H1 (cell line): ENCODE measurements around the gene PHACTR1. TPM values are rescaled to one million over a fixed set of nuclear protein-coding genes. Genes with fewer than 3 reads are reported as not detected.

Source experiments
- CTCF ChIA-PET: fragments of 300-600 bp; sonication (Branson Sonifier 250); formaldehyde crosslinking; loops from one replicate; lab custom pipeline; 2021; ENCODE audit not compliant: partially characterized antibody; lab: Charles Lee
- POLR2A ChIA-PET: fragments of 300-600 bp; sonication (Branson Sonifier 250); formaldehyde crosslinking; loops from one replicate; lab custom pipeline; 2021; ENCODE audit warnings: inconsistent platforms; ENCODE audit not compliant: partially characterized antibody; lab: Charles Lee
- DNase-seq, 2 experiments: peaks; one replicate each; pipeline versions ENCODE4 v3.0.0 to v3.0.0-alpha.2; 2010 to 2022; ENCODE audit warnings: low spot score in 2 of 2, low read depth in 1 of 2, mixed read lengths in 1 of 2
- FAIRE-seq: peaks from 2 replicates; lab custom pipeline; 2011; peaks lifted over from hg19 to GRCh38; lab: Jason Lieb, UNC
- H2AFZ ChIP-seq: 2 replicates; pipeline ENCODE4 v1.8.1; 2012; ENCODE audit warnings: low read length, inconsistent platforms
- H2AK5ac ChIP-seq: 2 replicates; pipeline ENCODE4 v1.6.1; 2013; ENCODE audit warnings: low read depth, low read length
- H2BK120ac ChIP-seq: replicated peaks from 2 replicates; pipeline ENCODE3; 2013; ENCODE audit warnings: low read depth, low read length, inconsistent platforms
- H2BK12ac ChIP-seq: 2 replicates; pipeline ENCODE4 v1.6.1; 2013; ENCODE audit warnings: low read depth, low read length
- H2BK15ac ChIP-seq: 2 replicates; pipeline ENCODE4 v1.6.1; 2013; ENCODE audit warnings: low read length
- H2BK20ac ChIP-seq: 2 replicates; pipeline ENCODE4 v1.6.1; 2013; ENCODE audit warnings: low read length
- H2BK5ac ChIP-seq: 2 replicates; pipeline ENCODE4 v1.6.1; 2013; ENCODE audit warnings: low read depth, low read length
- H3K14ac ChIP-seq: 2 replicates; pipeline ENCODE4 v1.6.1; 2013; ENCODE audit warnings: inconsistent platforms; ENCODE audit not compliant: insufficient read length
- H3K18ac ChIP-seq: 2 replicates; pipeline ENCODE4 v1.6.1; 2013; ENCODE audit warnings: low read length; ENCODE audit errors: extremely low read depth
- H3K23ac ChIP-seq: 2 replicates; pipeline ENCODE4 v1.6.1; 2013; ENCODE audit warnings: inconsistent platforms; ENCODE audit not compliant: insufficient read length
- H3K23me2 ChIP-seq: 2 replicates; pipeline ENCODE4 v1.6.1; 2013; ENCODE audit warnings: low read depth, low read length
- H3K27ac ChIP-seq: 2 replicates; pipeline ENCODE4 v1.6.1; 2011; ENCODE audit warnings: low read depth, low read length, inconsistent platforms
- H3K27me3 ChIP-seq, 4 experiments: replicated peaks in 1 of 4; 1 replicate in 1 of 4; 2 replicates in 3 of 4; pipeline versions ENCODE4 v1.6.1 to v1.8.1; 2011 to 2013; ENCODE audit warnings: low read length in 3 of 4, mild to moderate bottlenecking in 3 of 4, inconsistent platforms in 2 of 4, mixed read lengths in 2 of 4, moderate library complexity in 1 of 4; ENCODE audit not compliant: control insufficient read depth in 3 of 4, insufficient read depth in 3 of 4; ENCODE audit errors: extremely low read depth in 1 of 4
- H3K36me3 ChIP-seq, 4 experiments: 2 replicates each; pipeline versions ENCODE4 v1.6.1 to v1.8.1; 2011 to 2013; ENCODE audit warnings: mild to moderate bottlenecking in 4 of 4, low read length in 3 of 4, moderate library complexity in 2 of 4, control low read depth in 1 of 4, inconsistent platforms in 1 of 4; ENCODE audit not compliant: insufficient read depth in 4 of 4, control insufficient read depth in 2 of 4
- H3K4ac ChIP-seq: replicated peaks from 2 replicates; pipeline ENCODE3; 2013; ENCODE audit warnings: low read length, low read depth, mixed read lengths, inconsistent platforms; ENCODE audit not compliant: insufficient read length
- H3K4me1 ChIP-seq, 4 experiments: replicated peaks in 1 of 4; 1 replicate in 1 of 4; 2 replicates in 3 of 4; pipeline versions ENCODE4 v1.6.1 to v1.8.1; 2011 to 2013; ENCODE audit warnings: low read length in 3 of 4, inconsistent platforms in 2 of 4, mixed read lengths in 1 of 4; ENCODE audit not compliant: insufficient read depth in 4 of 4, control insufficient read depth in 3 of 4
- H3K4me2 ChIP-seq, 2 experiments: 2 replicates each; pipeline versions ENCODE4 v1.6.1 to v1.8.1; 2011 to 2013; ENCODE audit warnings: low read depth in 2 of 2, low read length in 2 of 2, control low read depth in 1 of 2, inconsistent platforms in 1 of 2, mild to moderate bottlenecking in 1 of 2; ENCODE audit not compliant: insufficient read depth in 1 of 2
- H3K4me3 ChIP-seq, 4 experiments: fragments of 200-600, 300-600 bp in 1 of 4; sonication (generic), shearing (Covaris generic), sonication (Bioruptor Twin) in 1 of 4; 2 replicates each; pipeline versions ENCODE4 v1.5.1 to v1.8.1; 2011 to 2016; ENCODE audit warnings: low read length in 4 of 4, low read depth in 3 of 4, control low read depth in 2 of 4, inconsistent platforms in 2 of 4, mild to moderate bottlenecking in 2 of 4, mixed read lengths in 1 of 4, moderate library complexity in 1 of 4; ENCODE audit not compliant: insufficient read depth in 2 of 4; ENCODE audit errors: extremely low read depth in 1 of 4
- H3K56ac ChIP-seq: replicated peaks from 2 replicates; pipeline ENCODE3; 2013; ENCODE audit warnings: low read depth, mild to moderate bottlenecking, mixed read lengths, low read length, inconsistent platforms; ENCODE audit not compliant: insufficient read length
- H3K79me1 ChIP-seq: 2 replicates; pipeline ENCODE4 v1.6.1; 2013; ENCODE audit warnings: low read depth, low read length, control low read depth
- H3K79me2 ChIP-seq, 2 experiments: 2 replicates each; pipeline versions ENCODE4 v1.6.1 to v1.8.1; 2012 to 2013; ENCODE audit warnings: low read length in 2 of 2, mild to moderate bottlenecking in 2 of 2, inconsistent platforms in 1 of 2; ENCODE audit not compliant: insufficient read depth in 2 of 2, control insufficient read depth in 1 of 2
- H3K9ac ChIP-seq, 4 experiments: replicated peaks in 1 of 4; 1 replicate in 1 of 4; 2 replicates in 3 of 4; pipeline versions ENCODE4 v1.6.1 to v1.8.1; 2011 to 2013; ENCODE audit warnings: low read depth in 3 of 4, low read length in 3 of 4, control low read depth in 2 of 4, mild to moderate bottlenecking in 2 of 4, moderate library complexity in 2 of 4, inconsistent platforms in 1 of 4; ENCODE audit errors: extremely low read depth in 1 of 4
- H3K9me3 ChIP-seq, 2 experiments: 2 replicates each; pipeline versions ENCODE4 v1.6.1 to v1.8.1; 2012 to 2013; ENCODE audit warnings: mild to moderate bottlenecking in 2 of 2, moderate library complexity in 2 of 2, control low read depth in 1 of 2, inconsistent platforms in 1 of 2, low read depth in 1 of 2, low read length in 1 of 2, mixed read lengths in 1 of 2; ENCODE audit not compliant: insufficient read depth in 2 of 2
- H4K20me1 ChIP-seq, 2 experiments: replicated peaks in 1 of 2; 2 replicates each; pipeline versions ENCODE3 to v1.8.1; 2011 to 2013; ENCODE audit warnings: inconsistent platforms in 2 of 2, low read length in 2 of 2, mild to moderate bottlenecking in 1 of 2; ENCODE audit not compliant: insufficient read depth in 2 of 2, control insufficient read depth in 1 of 2
- H4K5ac ChIP-seq: 2 replicates; pipeline ENCODE4 v1.6.1; 2013; ENCODE audit warnings: low read length, low read depth, mixed read lengths, inconsistent platforms; ENCODE audit not compliant: insufficient read length
- H4K8ac ChIP-seq: 2 replicates; pipeline ENCODE4 v1.8.0; 2013; ENCODE audit warnings: mild to moderate bottlenecking, moderate library complexity, low read length, inconsistent platforms; ENCODE audit not compliant: insufficient read depth; ENCODE audit errors: extremely low read depth
- H4K91ac ChIP-seq: replicated peaks from 2 replicates; pipeline ENCODE3; 2013; ENCODE audit warnings: low read length, mixed read lengths, inconsistent platforms; ENCODE audit not compliant: insufficient read length
- ATF3 ChIP-seq: IDR thresholded peaks from 2 replicates; pipeline ENCODE4 v1.6.1; 2011; ENCODE audit warnings: low read depth, mild to moderate bottlenecking, low read length; ENCODE audit not compliant: insufficient read depth
- BRCA1 ChIP-seq: IDR thresholded peaks from 2 replicates; pipeline ENCODE4 v1.6.1; 2012; ENCODE audit warnings: low read depth, low read length, improper control_type of control experiment
- CBX8 ChIP-seq: fragments of 300-800, 300-1000 bp; sonication (generic); IDR thresholded peaks from 2 replicates; pipeline ENCODE4 v1.7.1; 2016; ENCODE audit warnings: low read depth, low read length, borderline replicate concordance
- CHD1 ChIP-seq: IDR thresholded peaks from 2 replicates; pipeline ENCODE4 v1.6.1; 2012; ENCODE audit warnings: low read depth, low read length, improper control_type of control experiment
- E2F6 ChIP-seq: IDR thresholded peaks from 2 replicates; pipeline ENCODE4 v1.6.1; 2012; ENCODE audit warnings: inconsistent platforms
- EGR1 ChIP-seq: IDR thresholded peaks from 2 replicates; pipeline ENCODE4 v1.6.1; 2011; ENCODE audit warnings: low read depth, low read length, borderline replicate concordance
- EP300 ChIP-seq, 2 experiments: IDR thresholded peaks; 1 replicate in 1 of 2; 2 replicates in 1 of 2; pipeline ENCODE4 v1.6.1; 2011 to 2012; ENCODE audit warnings: low read depth in 2 of 2, low read length in 2 of 2, mild to moderate bottlenecking in 2 of 2, borderline replicate concordance in 1 of 2, inconsistent platforms in 1 of 2, moderate library complexity in 1 of 2
- MAFK ChIP-seq: IDR thresholded peaks from 2 replicates; pipeline ENCODE4 v1.6.1; 2012; ENCODE audit warnings: low read depth, mild to moderate bottlenecking, improper control_type of control experiment, low read length
- NRF1 ChIP-seq: IDR thresholded peaks from 2 replicates; pipeline ENCODE4 v1.6.1; 2011; ENCODE audit warnings: mild to moderate bottlenecking, low read depth, low read length, improper control_type of control experiment
- POU5F1 ChIP-seq: IDR thresholded peaks from 2 replicates; pipeline ENCODE4 v1.6.1; 2011; ENCODE audit warnings: low read depth, mild to moderate bottlenecking, low read length, moderate library complexity
- SAP30 ChIP-seq: fragments of 300-600 bp; sonication (generic); IDR thresholded peaks from 2 replicates; pipeline ENCODE4 v1.7.1; 2012; ENCODE audit warnings: low read length, moderate library complexity, mild to moderate bottlenecking, inconsistent platforms; ENCODE audit not compliant: insufficient read depth, insufficient replicate concordance
- USF2 ChIP-seq: IDR thresholded peaks from 2 replicates; pipeline ENCODE4 v1.6.1; 2011; ENCODE audit warnings: low read length, improper control_type of control experiment
- WGBS, 2 experiments: shearing (Covaris generic) in 1 of 2; methylation state at CpG; one replicate each; pipeline versions ENCODE4 v1.1.6 to v1.1.7; 2013 to 2015; ENCODE audit warnings: low lambda C conversion rate in 2 of 2, mixed read lengths in 2 of 2, inconsistent platforms in 1 of 2, low coverage in 1 of 2, missing lambda C conversion rate in 1 of 2; ENCODE audit not compliant: insufficient replicate concordance in 2 of 2, insufficient coverage in 1 of 2, insufficient read length in 1 of 2; ENCODE audit errors: extremely low coverage in 1 of 2, missing lambda C conversion rate in 1 of 2; 5-methylcytosine and 5-hydroxymethylcytosine counted together
- polyA plus RNA-seq, 7 experiments: library from polyadenylated mRNA; depleted of rRNA in 3 of 7; stranded (reverse) in 5 of 7; unstranded in 2 of 7; fragments of >200 nt in 5 of 7; fragments of 200-250 nt in 2 of 7; gene quantifications; 1 replicate in 5 of 7; 2 replicates in 1 of 7; 4 replicates in 1 of 7; pipeline versions ENCODE4 v1.2.1 to v1.2.3, GENCODE V29; 2011 to 2013; ENCODE audit warnings: missing spikeins in 2 of 7, mixed read lengths in 2 of 7
- total RNA-seq: library from RNA; stranded (reverse); fragmentation: NEBNext Ultra II Directional; extraction: Animal tissue kit (Norgen Biotek cat#: 25700); gene quantifications from 2 replicates; pipeline ENCODE4 v1.2.1, GENCODE V29; 2021

The PHACTR1 gene
- total and polyA plus RNA-seq, 2 of the 8 experiments (the other 6 are each of a cell fraction or from before 2014, with no cell fraction given) = 3.9 to 17.1 TPM

GRCh38 chr6:13097454-13097853 lies 380.9 kb downstream of the PHACTR1 start:
- H2BK5ac ChIP-seq = no peak overlapping the region
- TF ChIP-seq BRCA1 (no peak), EGR1 (no peak), CHD1 (no peak), EP300 (IDR thresholded peaks at IDR 0.05; ENCODE audit: borderline replicate concordance in 1 of 2, low read depth in 2 of 2, low read length in 2 of 2) (no peak), E2F6 (no peak), SAP30 (no peak), NRF1 (no peak), USF2 (no peak), POU5F1 (no peak), ATF3 (no peak), MAFK (no peak), CBX8 (no peak)
- no peaks in the 10 kb centered on the region for H3K79me1 ChIP-seq
- no peak overlapping the region for H4K8ac ChIP-seq
- H3K9me3 ChIP-seq = no peaks in the 10 kb centered on the region
- no peak overlapping the region for H3K56ac ChIP-seq
- DNase-seq (no peak), FAIRE-seq (no peak)
- no peaks in the 10 kb centered on the region for H3K27me3 ChIP-seq
- H2AK5ac ChIP-seq = no peak overlapping the region
- ChIA-PET CTCF (no interaction called here), POLR2A (no interaction called here)
- no peak overlapping the region for H2BK120ac ChIP-seq
- H3K9ac ChIP-seq = no peak overlapping the region
- WGBS, 2 experiments = 100% methylated on average over 1 of the region's 1 CpG; no CpG with 5 or more reads in 1 of the 2 experiments
- H3K4me3 ChIP-seq = no peak overlapping the region
- no peaks in the 10 kb centered on the region for H3K23me2 ChIP-seq
- H3K23ac ChIP-seq = no peak overlapping the region
- H4K20me1 ChIP-seq = no peaks in the 10 kb centered on the region
- no peak overlapping the region for H4K91ac ChIP-seq
- H3K36me3 ChIP-seq = no peaks in the 10 kb centered on the region; a peak in 1 of 8 replicates
- H3K27ac ChIP-seq = no peak overlapping the region
- H3K4me1 ChIP-seq = peaks cover 0 to 2% (median under 1%) of the 10 kb centered on the region in 4 experiments; a peak in 2 of 7 replicates
- no peak overlapping the region for H2BK15ac ChIP-seq
- H3K14ac ChIP-seq = no peak overlapping the region
- H2AFZ ChIP-seq = no peak overlapping the region
- no peaks in the 10 kb centered on the region for H3K79me2 ChIP-seq
- no peak overlapping the region for H3K4me2 ChIP-seq
- H2BK12ac ChIP-seq = no peak overlapping the region
- no peak overlapping the region for H3K18ac ChIP-seq
- H3K4ac ChIP-seq = no peak overlapping the region
- H2BK20ac ChIP-seq = no peak overlapping the region
- no peak overlapping the region for H4K5ac ChIP-seq
